ENCODE measurements around the gene SRRD. TPM values are rescaled to one million over a fixed set of nuclear protein-coding genes. Genes with fewer than 3 reads are reported as not detected.

SRRD gene
- total and polyA plus RNA-seq, 10 donors: 9.9 to 21.1 (median 17.9) TPM

DNA sequence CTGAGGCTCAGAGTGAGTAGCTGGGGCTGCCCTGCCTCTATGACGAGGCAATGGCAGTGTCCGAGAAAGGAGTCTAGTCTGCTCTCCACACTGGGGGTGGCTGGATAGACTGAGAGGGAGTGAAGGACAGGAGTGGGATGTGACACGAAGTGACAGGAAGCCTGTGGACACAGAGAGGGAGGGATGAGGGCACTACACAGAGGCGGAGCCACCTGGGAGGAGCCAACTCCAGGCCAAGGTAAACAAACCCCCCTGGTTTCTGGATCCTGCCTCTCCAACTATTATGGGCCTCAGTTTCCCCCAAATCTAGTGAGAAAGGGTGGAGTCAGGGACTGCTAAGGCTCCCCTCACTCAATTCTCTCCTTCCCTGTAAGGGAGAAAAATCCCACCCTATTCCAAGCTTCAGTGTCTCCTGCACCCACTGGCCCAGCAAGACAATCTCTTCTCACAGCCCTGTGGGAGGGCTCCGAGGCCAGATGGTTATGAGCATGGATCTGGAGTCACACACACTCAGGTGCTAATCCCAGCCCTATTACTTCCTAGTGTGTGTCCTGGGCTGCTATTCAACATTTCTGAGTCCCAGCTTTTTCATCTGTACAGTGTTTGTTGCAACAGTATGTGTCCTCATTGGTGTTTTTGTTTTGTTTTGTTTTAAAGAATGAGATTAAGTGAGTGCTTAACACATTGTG lies 29.7 kb upstream of the SRRD start:
- TF ChIP-seq POLR2A (IDR thresholded peaks at IDR 0.05) (no peak), POLR2AphosphoS5 (IDR thresholded peaks at IDR 0.05) (no peak)
- TF ChIP-seq, protein P1, sequence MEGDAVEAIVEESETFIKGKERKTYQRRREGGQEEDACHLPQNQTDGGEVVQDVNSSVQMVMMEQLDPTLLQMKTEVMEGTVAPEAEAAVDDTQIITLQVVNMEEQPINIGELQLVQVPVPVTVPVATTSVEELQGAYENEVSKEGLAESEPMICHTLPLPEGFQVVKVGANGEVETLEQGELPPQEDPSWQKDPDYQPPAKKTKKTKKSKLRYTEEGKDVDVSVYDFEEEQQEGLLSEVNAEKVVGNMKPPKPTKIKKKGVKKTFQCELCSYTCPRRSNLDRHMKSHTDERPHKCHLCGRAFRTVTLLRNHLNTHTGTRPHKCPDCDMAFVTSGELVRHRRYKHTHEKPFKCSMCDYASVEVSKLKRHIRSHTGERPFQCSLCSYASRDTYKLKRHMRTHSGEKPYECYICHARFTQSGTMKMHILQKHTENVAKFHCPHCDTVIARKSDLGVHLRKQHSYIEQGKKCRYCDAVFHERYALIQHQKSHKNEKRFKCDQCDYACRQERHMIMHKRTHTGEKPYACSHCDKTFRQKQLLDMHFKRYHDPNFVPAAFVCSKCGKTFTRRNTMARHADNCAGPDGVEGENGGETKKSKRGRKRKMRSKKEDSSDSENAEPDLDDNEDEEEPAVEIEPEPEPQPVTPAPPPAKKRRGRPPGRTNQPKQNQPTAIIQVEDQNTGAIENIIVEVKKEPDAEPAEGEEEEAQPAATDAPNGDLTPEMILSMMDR (IDR thresholded peaks at IDR 0.05 in 8 of 11, conservative IDR thresholded peaks at IDR 0.05 in 3 of 11): no peak
- Histone ChIP-seq H3K27ac (no peak overlapping the region), H3K4me3 (no peak overlapping the region), H3K27me3 (replicated peaks in 1 of 7) (no peaks in the 10 kb centered on the region), H3K9me3 (no peaks in the 10 kb centered on the region), H3K4me1 (no peaks in the 10 kb centered on the region), H3K36me3 (peaks cover 6 to 88% (median 64%) of the 10 kb centered on the region in 6 donors)
- intact Hi-C loops (cut with DNase I; ENCODE audit: low total_unique reads): no loop called here
- no peak for DNase-seq
- 79 to 87% (median 81%) methylated on average over 5 of the region's 5 CpGs for WGBS, 5 donors

DNA sequence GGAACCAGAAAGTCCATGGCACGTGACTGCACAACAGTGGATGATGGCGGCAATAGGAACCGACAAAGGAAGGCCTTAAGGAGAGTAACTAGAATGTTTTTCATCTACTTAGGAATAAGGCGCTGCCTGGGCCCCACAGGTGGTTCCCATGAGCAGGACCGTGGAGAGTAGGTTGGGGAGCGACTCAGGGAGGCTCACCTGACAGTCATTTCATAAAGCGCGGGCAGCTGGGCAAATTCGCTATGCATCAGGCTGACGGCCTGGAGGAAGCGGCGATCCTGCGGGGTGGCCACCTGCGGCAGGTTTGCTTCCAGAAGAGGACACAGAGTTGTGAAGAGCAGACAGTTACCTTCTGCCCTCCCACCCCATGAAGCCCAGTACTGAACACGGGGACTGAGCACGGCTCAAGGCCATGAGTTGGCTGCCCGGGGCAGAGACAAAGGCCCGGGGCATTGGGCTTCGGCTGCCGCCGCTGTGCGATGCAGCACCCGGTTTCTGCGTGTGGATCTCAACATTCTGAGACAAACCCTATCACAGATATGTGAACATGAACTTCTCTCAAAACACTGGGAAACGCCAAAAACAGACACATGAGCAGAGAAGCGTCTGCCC lies 25.9 kb upstream of the SRRD start:
- peaks cover 6 to 92% (median 69%) of the 10 kb centered on the region in 6 donors for H3K36me3 ChIP-seq
- WGBS, 5 donors: 93 to 96% (median 95%) methylated on average over 26 of the region's 26 CpGs
- TF ChIP-seq, protein P1 (IDR thresholded peaks at IDR 0.05 in 8 of 11, conservative IDR thresholded peaks at IDR 0.05 in 3 of 11): no peak
- no peak for TF ChIP-seq POLR2A (IDR thresholded peaks at IDR 0.05)
- TF ChIP-seq POLR2AphosphoS5 (IDR thresholded peaks at IDR 0.05): no peak
- H3K9me3 ChIP-seq: no peaks in the 10 kb centered on the region
- H3K27ac ChIP-seq: no peak overlapping the region
- intact Hi-C loops (cut with DNase I; ENCODE audit: low total_unique reads): no loop called here
- no peak overlapping the region for H3K4me3 ChIP-seq
- DNase-seq: no peak
- H3K4me1 ChIP-seq: peaks cover 0 to 1% (median 0%) of the 10 kb centered on the region in 6 donors
- H3K27me3 ChIP-seq (replicated peaks in 1 of 7): no peaks in the 10 kb centered on the region

DNA sequence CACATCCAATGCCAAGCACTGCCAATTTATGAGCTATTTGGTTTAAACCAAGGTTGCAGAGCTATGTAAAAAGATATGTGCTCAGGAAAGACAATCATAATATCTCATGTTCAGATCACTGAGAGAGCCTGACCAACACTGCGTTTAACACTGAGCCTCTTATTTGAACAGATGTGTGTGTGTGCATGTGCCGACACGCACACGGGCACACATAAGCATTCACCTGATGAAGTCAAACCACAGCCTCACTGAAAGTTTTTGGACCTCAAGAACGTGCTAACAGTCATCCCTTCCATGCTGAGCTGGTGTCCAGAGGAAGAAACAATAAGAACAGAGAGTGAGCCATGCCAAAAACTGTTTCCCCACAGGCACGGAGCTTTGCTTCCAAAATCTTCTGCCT lies 23.5 kb upstream of the SRRD start:
- intact Hi-C loops (cut with DNase I; ENCODE audit: low total_unique reads): loop anchor here (10.0 kb wide), 1 partner anchor 65 kb away; no protein-coding TSS in a partner anchor
- TF ChIP-seq, protein P1 (IDR thresholded peaks at IDR 0.05 in 8 of 11, conservative IDR thresholded peaks at IDR 0.05 in 3 of 11): no peak
- TF ChIP-seq POLR2A (IDR thresholded peaks at IDR 0.05) (no peak), POLR2AphosphoS5 (IDR thresholded peaks at IDR 0.05) (no peak)
- H3K4me3 ChIP-seq: no peak overlapping the region
- WGBS, 5 donors: 88 to 95% (median 91%) methylated on average over 6 of the region's 6 CpGs
- no peak for DNase-seq
- no peaks in the 10 kb centered on the region for H3K27me3 ChIP-seq (replicated peaks in 1 of 7)
- no peak overlapping the region for H3K27ac ChIP-seq
- peaks cover 8 to 99% (median 77%) of the 10 kb centered on the region in 6 donors for H3K36me3 ChIP-seq
- H3K9me3 ChIP-seq: no peaks in the 10 kb centered on the region
- peaks cover 0 to 17% (median 3%) of the 10 kb centered on the region in 6 donors for H3K4me1 ChIP-seq

DNA sequence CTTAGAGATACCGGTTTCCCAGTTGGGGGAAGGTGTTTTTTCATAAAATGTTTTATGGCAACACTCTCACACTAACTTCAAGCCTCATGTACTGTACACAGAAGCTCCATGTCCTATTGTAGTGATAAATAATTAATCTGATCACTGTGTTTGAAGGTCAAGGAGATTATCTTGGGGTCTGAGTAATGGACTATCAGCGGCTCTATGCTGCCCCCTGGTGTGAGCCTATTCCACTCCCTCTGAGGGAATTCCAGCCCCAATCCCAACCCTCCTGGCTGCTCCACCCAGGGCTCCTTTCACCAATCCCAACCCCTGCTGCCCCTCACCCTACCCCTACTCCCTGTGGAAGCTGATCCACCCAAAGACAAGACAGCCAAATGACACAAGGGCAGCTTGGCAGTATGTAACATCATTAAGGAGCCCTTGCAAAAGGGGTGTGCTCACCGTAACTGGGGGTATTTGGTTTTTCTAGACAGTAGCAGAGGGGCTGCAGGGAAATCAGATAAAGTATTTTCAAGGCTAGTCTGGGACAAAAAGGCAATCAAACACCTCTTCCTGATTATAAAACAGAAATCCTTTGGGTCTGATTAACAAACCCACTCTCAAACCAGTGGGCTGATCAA lies 22.4 kb upstream of the SRRD start:
- TF ChIP-seq POLR2A (IDR thresholded peaks at IDR 0.05): no peak
- TF ChIP-seq, protein P1 (IDR thresholded peaks at IDR 0.05 in 8 of 11, conservative IDR thresholded peaks at IDR 0.05 in 3 of 11): peak; percentile 18 to 79 (median 66)
- peaks cover 8 to 100% (median 81%) of the 10 kb centered on the region in 6 donors for H3K36me3 ChIP-seq
- H3K27ac ChIP-seq: no peak overlapping the region
- WGBS, 5 donors: 42 to 55% (median 44%) methylated on average over 3 of the region's 3 CpGs
- H3K27me3 ChIP-seq (replicated peaks in 1 of 7): no peaks in the 10 kb centered on the region
- intact Hi-C loops (cut with DNase I; ENCODE audit: low total_unique reads): loop anchor here (10.0 kb wide), 1 partner anchor 66 kb away; no protein-coding TSS in a partner anchor
- H3K4me1 ChIP-seq: peaks cover 0 to 17% (median 3%) of the 10 kb centered on the region in 6 donors
- DNase-seq: no peak
- H3K9me3 ChIP-seq: no peaks in the 10 kb centered on the region
- H3K4me3 ChIP-seq: no peak overlapping the region

All from spleen (tissue), 11 donors.